ENCODE measurements around the gene CCDC198. TPM values are rescaled to one million over a fixed set of nuclear protein-coding genes. Genes with fewer than 3 reads are reported as not detected.

The CCDC198 gene
- total and polyA plus RNA-seq, 2 donors (not counting 3 experiments of a cell fraction or from before 2014, with no cell fraction given): not detected

GRCh38 chr14:57482120-57482519, 11.5 kb downstream of the CCDC198 start:
- no peak for FAIRE-seq
- intact Hi-C loops (cut with micrococcal nuclease) (no loop called here), dilution Hi-C loops (cut with MboI; ENCODE audit: extremely low pct_ligation_motif_present, low sequenced_read_pairs) (no loop called here)
- ChIA-PET POLR2A (no interaction called here), CTCF (interaction anchor here (0.9 kb wide), 1 partner anchor 10 kb away, joined by 3 read pairs; no protein-coding TSS in a partner anchor)
- Histone ChIP-seq H2AFZ (ENCODE audit: low read depth, low read length) (no peak overlapping the region), H3K36me3 (ENCODE audit: control insufficient read depth in 2 of 2, extremely low read depth in 1 of 2, insufficient read depth in 2 of 2, low read length in 2 of 2) (no peaks in the 10 kb centered on the region), H3K79me2 (ENCODE audit: control insufficient read depth, insufficient read depth, low read length) (no peaks in the 10 kb centered on the region), H3K4me3 (replicated peaks in 1 of 3; ENCODE audit: insufficient read depth in 1 of 3, low read depth in 1 of 3, low read length in 3 of 3) (no peak overlapping the region), H4K20me1 (replicated peaks; ENCODE audit: control insufficient read depth, extremely low read depth, insufficient read depth, low read length) (no peaks in the 10 kb centered on the region), H3K9ac (replicated peaks; ENCODE audit: extremely low read depth, insufficient read depth, low read length) (no peak overlapping the region), H3K9me1 (replicated peaks; ENCODE audit: control insufficient read depth, extremely low read depth, insufficient read depth, low read length) (no peaks in the 10 kb centered on the region), H3K4me2 (ENCODE audit: insufficient read depth, low read length) (no peak overlapping the region), H3K27me3 (ENCODE audit: control insufficient read depth in 2 of 2, insufficient read depth in 2 of 2, low read length in 2 of 2) (no peaks in the 10 kb centered on the region), H3K4me1 (ENCODE audit: control insufficient read depth, extremely low read depth, insufficient read depth, low read length) (no peaks in the 10 kb centered on the region), H3K9me3 (replicated peaks; ENCODE audit: control insufficient read depth, insufficient read depth, low read length) (no peaks in the 10 kb centered on the region), H3K27ac (ENCODE audit: insufficient read depth, low read depth, low read length) (no peak overlapping the region)
- DNase-seq (ENCODE audit: low read depth, low spot score): no peak
- no TSS peak for BruUV-seq (replicated peaks)
- TF ChIP-seq POLR2A (IDR thresholded peaks at IDR 0.05; ENCODE audit: low read depth, low read length) (no peak), GATA2 (IDR thresholded peaks at IDR 0.05; ENCODE audit: insufficient read depth, insufficient read length, low read depth, low read length) (no peak), FOS (IDR thresholded peaks at IDR 0.05; ENCODE audit: borderline replicate concordance, insufficient read depth, low read length) (no peak), JUN (IDR thresholded peaks at IDR 0.05; ENCODE audit: borderline replicate concordance, insufficient read depth, insufficient read length, low read depth) (no peak), EZH2 (IDR thresholded peaks at IDR 0.05; ENCODE audit: borderline replicate concordance, low read depth, low read length, severe bottlenecking) (no peak), MAX (IDR thresholded peaks at IDR 0.05; ENCODE audit: insufficient read depth, insufficient read length) (no peak), MYC (IDR thresholded peaks at IDR 0.05; ENCODE audit: low read depth, low read length) (no peak), POLR2AphosphoS5 (IDR thresholded peaks at IDR 0.05; ENCODE audit: insufficient read depth, low read depth, low read length) (no peak)
- TF ChIP-seq, protein P1, sequence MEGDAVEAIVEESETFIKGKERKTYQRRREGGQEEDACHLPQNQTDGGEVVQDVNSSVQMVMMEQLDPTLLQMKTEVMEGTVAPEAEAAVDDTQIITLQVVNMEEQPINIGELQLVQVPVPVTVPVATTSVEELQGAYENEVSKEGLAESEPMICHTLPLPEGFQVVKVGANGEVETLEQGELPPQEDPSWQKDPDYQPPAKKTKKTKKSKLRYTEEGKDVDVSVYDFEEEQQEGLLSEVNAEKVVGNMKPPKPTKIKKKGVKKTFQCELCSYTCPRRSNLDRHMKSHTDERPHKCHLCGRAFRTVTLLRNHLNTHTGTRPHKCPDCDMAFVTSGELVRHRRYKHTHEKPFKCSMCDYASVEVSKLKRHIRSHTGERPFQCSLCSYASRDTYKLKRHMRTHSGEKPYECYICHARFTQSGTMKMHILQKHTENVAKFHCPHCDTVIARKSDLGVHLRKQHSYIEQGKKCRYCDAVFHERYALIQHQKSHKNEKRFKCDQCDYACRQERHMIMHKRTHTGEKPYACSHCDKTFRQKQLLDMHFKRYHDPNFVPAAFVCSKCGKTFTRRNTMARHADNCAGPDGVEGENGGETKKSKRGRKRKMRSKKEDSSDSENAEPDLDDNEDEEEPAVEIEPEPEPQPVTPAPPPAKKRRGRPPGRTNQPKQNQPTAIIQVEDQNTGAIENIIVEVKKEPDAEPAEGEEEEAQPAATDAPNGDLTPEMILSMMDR (IDR thresholded peaks at IDR 0.05; ENCODE audit: extremely low read depth in 1 of 2, insufficient read depth in 1 of 2, low read depth in 1 of 2, low read length in 2 of 2): no peak
